OCI-LY1 (cell line): Measurements from ENCODE around the gene FAN1.

Experiments
- CTCF ChIP-seq: fragments of 200-600 bp; sonication (generic), shearing (Covaris generic); IDR thresholded peaks from 2 replicates; pipeline ENCODE4 v1.5.1; 2017; ENCODE audit warnings: mild to moderate bottlenecking, antibody characterized with exemption, low read length, moderate library complexity, mixed read lengths
- EZH2 ChIP-seq: fragments of 200-600 bp; sonication (generic), shearing (Covaris generic); IDR thresholded peaks from 2 replicates; pipeline ENCODE4 v1.8.0; 2017; ENCODE audit warnings: borderline replicate concordance, mixed run types, mild to moderate bottlenecking, antibody characterized with exemption, low read length, moderate library complexity, mixed read lengths

DNA sequence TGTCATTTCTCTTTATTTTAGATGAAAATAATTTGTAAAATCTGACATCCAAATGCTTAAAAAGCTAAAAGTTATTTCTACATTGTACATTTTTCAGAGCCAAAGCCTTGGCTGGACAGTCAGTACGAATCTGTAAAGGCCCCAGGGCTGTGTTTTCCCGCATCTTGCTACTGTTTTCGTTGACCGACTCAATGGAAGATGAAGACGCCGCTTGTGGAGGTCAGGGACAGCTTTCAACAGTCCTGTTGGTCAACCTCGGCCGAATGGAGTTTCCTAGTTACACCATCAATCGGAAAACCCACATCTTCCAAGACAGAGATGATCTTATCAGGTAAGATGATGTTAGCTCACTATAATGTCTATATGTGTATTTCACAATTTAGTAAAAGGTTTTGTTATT, 10.0 kb downstream of the FAN1 start:
- TF ChIP-seq CTCF (no peak), EZH2 (no peak)
